NCI-H1417 (cell line): ENCODE data around the gene ZNF157.

Source experiments
- DNase-seq, 3 experiments: peaks; one replicate each; lab custom pipeline; 2025; lab: John Stamatoyannopoulos, UW

Gene ZNF157

GRCh38 chrX:47447607-47448006 lies 77.2 kb downstream of the ZNF157 start:
- no peak for DNase-seq

- no peak for DNase-seq
Observed at GRCh38 chrX:47448165-47448806, 77.9 kb downstream of the ZNF157 start.

- no peak for DNase-seq
Observed at GRCh38 chrX:47452112-47452511, 81.7 kb downstream of the ZNF157 start.

GRCh38 chrX:47456080-47456479 lies 85.7 kb downstream of the ZNF157 start:
- no peak for DNase-seq

- DNase-seq: no peak
Observed at GRCh38 chrX:47458528-47458927, 88.2 kb downstream of the ZNF157 start.

GRCh38 chrX:47460561-47460960 lies 90.2 kb downstream of the ZNF157 start:
- DNase-seq: no peak
